ENCODE data around the gene NCAM1.

DNA sequence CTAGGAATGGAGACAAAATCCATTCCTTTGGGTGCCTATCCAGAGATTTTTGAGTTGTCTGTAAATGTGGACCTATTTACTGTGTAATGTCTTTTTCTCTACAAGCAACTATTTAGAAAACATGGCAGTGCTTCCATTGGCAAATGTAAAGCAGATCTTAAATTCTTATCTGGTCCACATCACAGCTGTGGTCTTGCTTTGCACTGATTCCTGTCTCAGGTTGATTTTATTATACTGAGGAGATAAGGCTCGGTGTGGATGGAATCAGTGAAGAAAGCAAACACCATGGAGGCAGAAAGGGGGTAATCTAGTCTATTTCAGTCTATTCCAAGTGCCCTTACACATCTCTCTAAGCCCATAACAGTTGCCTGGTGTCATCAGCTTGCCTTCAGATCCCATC, 160.5 kb downstream of the NCAM1 start:
- TF ChIP-seq, protein P1, sequence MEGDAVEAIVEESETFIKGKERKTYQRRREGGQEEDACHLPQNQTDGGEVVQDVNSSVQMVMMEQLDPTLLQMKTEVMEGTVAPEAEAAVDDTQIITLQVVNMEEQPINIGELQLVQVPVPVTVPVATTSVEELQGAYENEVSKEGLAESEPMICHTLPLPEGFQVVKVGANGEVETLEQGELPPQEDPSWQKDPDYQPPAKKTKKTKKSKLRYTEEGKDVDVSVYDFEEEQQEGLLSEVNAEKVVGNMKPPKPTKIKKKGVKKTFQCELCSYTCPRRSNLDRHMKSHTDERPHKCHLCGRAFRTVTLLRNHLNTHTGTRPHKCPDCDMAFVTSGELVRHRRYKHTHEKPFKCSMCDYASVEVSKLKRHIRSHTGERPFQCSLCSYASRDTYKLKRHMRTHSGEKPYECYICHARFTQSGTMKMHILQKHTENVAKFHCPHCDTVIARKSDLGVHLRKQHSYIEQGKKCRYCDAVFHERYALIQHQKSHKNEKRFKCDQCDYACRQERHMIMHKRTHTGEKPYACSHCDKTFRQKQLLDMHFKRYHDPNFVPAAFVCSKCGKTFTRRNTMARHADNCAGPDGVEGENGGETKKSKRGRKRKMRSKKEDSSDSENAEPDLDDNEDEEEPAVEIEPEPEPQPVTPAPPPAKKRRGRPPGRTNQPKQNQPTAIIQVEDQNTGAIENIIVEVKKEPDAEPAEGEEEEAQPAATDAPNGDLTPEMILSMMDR (IDR thresholded peaks at IDR 0.05; ENCODE audit: low read depth, low read length), result no peak
- TF ChIP-seq EZH2phosphoT487 (IDR thresholded peaks at IDR 0.05; ENCODE audit: low read depth), result no peak
